ENCODE results near the gene DAP.
A peak's percentile ranks its signal among the peaks of the same experiment; 100 is the strongest.
"Not testable (repeated sequence)": the region's sequence is repeated elsewhere in the genome, so short reads cannot be mapped to it uniquely, and the experiment has no call there.

Gene DAP

GRCh38 chr5:10761185-10761932, at the start of gene DAP:
Gene DAP (minus strand): TSS chr5:10761234. CDS start chr5:10761068, 166 bp downstream.
- peak; percentile 58 for DNase-seq (ENCODE audit: low read depth)

- DNase-seq (ENCODE audit: low read depth), result no peak
Observed at GRCh38 chr5:10808347-10809226, 47.6 kb upstream of the DAP start.

- no peak for DNase-seq (ENCODE audit: low read depth)
Observed at GRCh38 chr5:10801931-10802666, 41.1 kb upstream of the DAP start.

GRCh38 chr5:10800852-10801251, 39.8 kb upstream of the DAP start:
- no peak for DNase-seq (ENCODE audit: low read depth)

- DNase-seq (ENCODE audit: low read depth), result peak; percentile 4
Observed at GRCh38 chr5:10797261-10797660, 36.2 kb upstream of the DAP start.

GRCh38 chr5:10793785-10794184, 32.8 kb upstream of the DAP start:
- no peak for DNase-seq (ENCODE audit: low read depth)

GRCh38 chr5:10792336-10792735, 31.3 kb upstream of the DAP start:
- DNase-seq (ENCODE audit: low read depth), result no peak

GRCh38 chr5:10789726-10790125, 28.7 kb upstream of the DAP start:
- DNase-seq (ENCODE audit: low read depth), result no peak

GRCh38 chr5:10789021-10789420, 28.0 kb upstream of the DAP start:
- peak; percentile 55 for DNase-seq (ENCODE audit: low read depth)

GRCh38 chr5:10788358-10788757, 27.3 kb upstream of the DAP start:
- no peak for DNase-seq (ENCODE audit: low read depth)

- no peak for DNase-seq (ENCODE audit: low read depth)
Observed at GRCh38 chr5:10786835-10787234, 25.8 kb upstream of the DAP start.

- DNase-seq (ENCODE audit: low read depth), result not testable (repeated sequence)
Observed at GRCh38 chr5:10780208-10780607, 19.2 kb upstream of the DAP start.

- no peak for DNase-seq (ENCODE audit: low read depth)
Observed at GRCh38 chr5:10779592-10779991, 18.6 kb upstream of the DAP start.

GRCh38 chr5:10778179-10778910, 17.3 kb upstream of the DAP start:
- DNase-seq (ENCODE audit: low read depth), result no peak

GRCh38 chr5:10775646-10776045, 14.6 kb upstream of the DAP start:
- no peak for DNase-seq (ENCODE audit: low read depth)

- no peak for DNase-seq (ENCODE audit: low read depth)
Observed at GRCh38 chr5:10772901-10773585, 12.0 kb upstream of the DAP start.

GRCh38 chr5:10768328-10768899, 7.4 kb upstream of the DAP start:
- no peak for DNase-seq (ENCODE audit: low read depth)

- DNase-seq (ENCODE audit: low read depth), result no peak
Observed at GRCh38 chr5:10762776-10763500, 1.9 kb upstream of the DAP start.

GRCh38 chr5:10761933-10762775, 1.1 kb upstream of the DAP start:
- DNase-seq (ENCODE audit: low read depth), result no peak

GRCh38 chr5:10760921-10761184, 181 bp downstream of the DAP start:
- DNase-seq (ENCODE audit: low read depth), result no peak

All from stromal cell of bone marrow (primary cell).